Measurements from ENCODE around the gene STIMATE. TPM values are rescaled to one million over a fixed set of nuclear protein-coding genes. Genes with fewer than 3 reads are reported as not detected.

STIMATE gene
- total RNA-seq, 1 donor from 2014 or later = 10.2 TPM

DNA sequence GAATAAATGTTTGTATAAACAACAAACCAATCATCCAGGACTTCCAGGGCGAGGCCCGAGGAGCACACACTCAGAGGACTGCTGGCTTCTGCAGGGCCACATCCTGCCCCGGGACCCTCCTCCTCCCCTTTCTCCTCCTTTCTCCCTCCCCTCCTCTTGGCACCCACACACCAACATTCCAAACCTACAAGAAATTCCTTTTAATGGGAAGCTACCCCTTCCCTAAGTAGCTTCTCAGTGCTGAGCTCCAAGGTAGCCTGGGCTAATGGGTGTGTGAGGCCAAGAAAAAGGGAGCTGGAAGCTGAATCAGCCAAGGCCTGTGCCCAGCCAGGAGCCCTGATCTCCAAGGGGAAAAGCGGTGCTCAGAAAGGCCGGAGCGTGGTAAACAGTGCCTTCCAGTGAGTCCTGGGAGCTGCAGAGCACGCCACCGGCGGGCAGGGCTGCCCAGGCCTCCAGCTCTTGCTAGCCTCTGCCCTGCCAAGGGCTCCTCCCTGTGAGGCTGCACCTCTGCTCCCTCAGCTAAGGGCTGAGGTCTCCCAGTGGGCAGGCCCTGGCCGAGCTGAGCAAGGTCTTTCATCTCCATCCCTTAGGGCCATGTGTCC lies 98.9 kb downstream of the STIMATE start:
- Histone ChIP-seq H3K36me3 (no peaks in the 10 kb centered on the region), H3F3A (ENCODE audit: low read depth) (no peaks in the 10 kb centered on the region), H3K27me3 (no peaks in the 10 kb centered on the region), H3K9ac (no peak overlapping the region), H3K79me2 (ENCODE audit: low read depth) (no peaks in the 10 kb centered on the region), H4K20me1 (ENCODE audit: low read depth) (no peaks in the 10 kb centered on the region), H3K4me1 (no peaks in the 10 kb centered on the region), H3K4me3 (no peak overlapping the region), H3K27ac (no peak overlapping the region), H3K9me3 (ENCODE audit: low read depth) (no peaks in the 10 kb centered on the region), H2AFZ (replicated peaks) (peak overlapping the region; percentile 17), H3K4me2 (no peak overlapping the region)
- Mint-ChIP-seq H3K4me1 (peaks cover 11% of the 10 kb centered on the region), H3K36me3 (no peaks in the 10 kb centered on the region), H3K27ac (no peak overlapping the region), H3K9me3 (no peaks in the 10 kb centered on the region), H3K27me3 (ENCODE audit: insufficient read depth, low read depth) (no peaks in the 10 kb centered on the region), H3K4me3 (no peak overlapping the region)
- TF ChIP-seq EZH2 (IDR thresholded peaks at IDR 0.05) = no peak
- TF ChIP-seq EZH2phosphoT487 (IDR thresholded peaks at IDR 0.05) = no peak
- TF ChIP-seq CTCF (IDR thresholded peaks at IDR 0.05) = no peak
- DNase-seq (ENCODE audit: low spot score) = no peak

DNA sequence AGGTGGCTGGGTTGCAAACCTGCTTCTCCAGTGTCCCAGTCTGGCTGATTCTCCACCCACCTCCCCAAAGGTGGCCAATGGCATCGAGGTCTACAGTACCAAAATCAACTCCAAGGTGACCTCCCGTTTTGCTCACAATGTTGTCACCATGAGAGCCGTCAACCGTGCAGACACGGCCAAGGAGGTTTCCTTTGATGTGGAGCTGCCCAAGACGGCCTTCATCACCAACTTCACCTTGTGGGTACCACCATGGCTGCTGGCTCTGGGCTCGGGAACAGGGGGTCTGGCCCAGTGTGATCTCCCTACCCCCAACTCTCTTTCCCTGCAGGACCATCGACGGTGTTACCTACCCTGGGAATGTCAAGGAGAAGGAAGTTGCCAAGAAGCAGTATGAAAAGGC lies 100.9 kb downstream of the STIMATE start:
- Mint-ChIP-seq H3K4me3 (no peak overlapping the region), H3K4me1 (peaks cover 15% of the 10 kb centered on the region), H3K36me3 (no peaks in the 10 kb centered on the region), H3K27me3 (ENCODE audit: insufficient read depth, low read depth) (no peaks in the 10 kb centered on the region), H3K27ac (no peak overlapping the region), H3K9me3 (no peaks in the 10 kb centered on the region)
- no peak for TF ChIP-seq EZH2phosphoT487 (IDR thresholded peaks at IDR 0.05)
- no peak for TF ChIP-seq CTCF (IDR thresholded peaks at IDR 0.05)
- no peak for TF ChIP-seq EZH2 (IDR thresholded peaks at IDR 0.05)
- H3K9ac ChIP-seq = no peak overlapping the region
- no peak overlapping the region for H3K4me3 ChIP-seq
- H3K4me1 ChIP-seq = no peaks in the 10 kb centered on the region
- no peaks in the 10 kb centered on the region for H3F3A ChIP-seq (ENCODE audit: low read depth)
- H4K20me1 ChIP-seq (ENCODE audit: low read depth) = no peaks in the 10 kb centered on the region
- no peak overlapping the region for H3K27ac ChIP-seq
- no peak overlapping the region for H3K4me2 ChIP-seq
- no peaks in the 10 kb centered on the region for H3K27me3 ChIP-seq
- H2AFZ ChIP-seq (replicated peaks) = no peak overlapping the region
- no peaks in the 10 kb centered on the region for H3K9me3 ChIP-seq (ENCODE audit: low read depth)
- H3K36me3 ChIP-seq = no peaks in the 10 kb centered on the region
- H3K79me2 ChIP-seq (ENCODE audit: low read depth) = no peaks in the 10 kb centered on the region
- DNase-seq (ENCODE audit: low spot score) = no peak

DNA sequence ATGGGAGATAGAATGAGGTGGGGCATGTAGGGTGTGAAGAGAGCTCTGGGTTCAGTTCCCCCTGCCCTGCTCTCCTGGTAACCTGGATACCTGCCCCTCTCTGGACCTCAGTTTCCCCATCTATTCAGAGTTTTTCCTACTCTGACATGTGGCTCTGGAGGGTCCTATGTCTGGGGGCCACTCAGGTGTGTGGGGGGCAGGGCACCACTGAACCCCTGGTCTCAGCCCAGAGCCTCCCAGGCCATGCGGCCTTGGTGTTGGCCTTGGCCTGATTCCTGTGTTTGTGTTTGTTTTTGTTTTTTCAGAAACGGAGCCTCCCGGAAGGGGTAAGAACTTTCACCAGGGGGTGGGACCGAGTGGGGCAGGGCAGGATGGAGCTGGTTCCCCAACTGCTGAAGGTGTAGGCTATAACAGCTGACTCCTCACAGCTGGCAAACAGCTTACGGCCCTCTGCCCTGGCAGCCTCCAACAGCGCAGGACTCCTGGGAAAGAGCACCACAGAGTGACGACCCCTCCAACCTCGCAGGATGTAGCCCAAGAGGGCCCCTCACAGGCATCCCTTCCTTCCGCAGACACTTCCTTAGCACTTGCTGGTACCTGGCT lies 101.9 kb downstream of the STIMATE start:
- no peak overlapping the region for H3K27ac Mint-ChIP-seq
- Histone ChIP-seq H3K27ac (no peak overlapping the region), H2AFZ (replicated peaks) (no peak overlapping the region), H3K79me2 (ENCODE audit: low read depth) (no peaks in the 10 kb centered on the region), H3K9ac (no peak overlapping the region), H4K20me1 (ENCODE audit: low read depth) (no peaks in the 10 kb centered on the region), H3K4me1 (no peaks in the 10 kb centered on the region), H3K4me2 (no peak overlapping the region), H3K27me3 (no peaks in the 10 kb centered on the region), H3K4me3 (no peak overlapping the region), H3F3A (ENCODE audit: low read depth) (no peaks in the 10 kb centered on the region), H3K36me3 (no peaks in the 10 kb centered on the region), H3K9me3 (ENCODE audit: low read depth) (no peaks in the 10 kb centered on the region)
- no peak for DNase-seq (ENCODE audit: low spot score)
- H3K9me3 Mint-ChIP-seq = no peaks in the 10 kb centered on the region
- TF ChIP-seq EZH2phosphoT487 (IDR thresholded peaks at IDR 0.05) (no peak), EZH2 (IDR thresholded peaks at IDR 0.05) (no peak), CTCF (IDR thresholded peaks at IDR 0.05) (no peak)
- H3K4me1 Mint-ChIP-seq = peaks cover 18% of the 10 kb centered on the region
- no peaks in the 10 kb centered on the region for H3K27me3 Mint-ChIP-seq (ENCODE audit: insufficient read depth, low read depth)
- H3K4me3 Mint-ChIP-seq = no peak overlapping the region
- no peaks in the 10 kb centered on the region for H3K36me3 Mint-ChIP-seq

Measured in neural progenitor cell (in vitro differentiated cells).